NCI-H2196 (cell line): ENCODE data around the gene PTTG1IP2.

ENCODE experiments used
- DNase-seq: peaks from one replicate; lab custom pipeline; 2025; ENCODE audit not compliant: unreplicated experiment; lab: John Stamatoyannopoulos, UW

PTTG1IP2 gene

GRCh38 chr7:90474284-90475210 lies 5.1 kb downstream of the PTTG1IP2 start:
- DNase-seq, result no peak

GRCh38 chr7:90483251-90483650 lies 13.8 kb downstream of the PTTG1IP2 start:
- no peak for DNase-seq

GRCh38 chr7:90484706-90485105 lies 15.3 kb downstream of the PTTG1IP2 start:
- no peak for DNase-seq

GRCh38 chr7:90485734-90486316 lies 16.4 kb downstream of the PTTG1IP2 start:
- DNase-seq, result no peak

GRCh38 chr7:90487808-90488207 lies 18.4 kb downstream of the PTTG1IP2 start:
- DNase-seq, result no peak

- no peak for DNase-seq
Observed at GRCh38 chr7:90488220-90488619, 18.8 kb downstream of the PTTG1IP2 start.

- no peak for DNase-seq
Observed at GRCh38 chr7:90492250-90492649, 22.8 kb downstream of the PTTG1IP2 start.

GRCh38 chr7:90495241-90495640 lies 25.8 kb downstream of the PTTG1IP2 start:
- DNase-seq, result no peak

GRCh38 chr7:90502539-90502938 lies 33.1 kb downstream of the PTTG1IP2 start:
- no peak for DNase-seq

- DNase-seq, result no peak
Observed at GRCh38 chr7:90503367-90503766, 33.9 kb downstream of the PTTG1IP2 start.

- no peak for DNase-seq
Observed at GRCh38 chr7:90507692-90508091, 38.3 kb downstream of the PTTG1IP2 start.

- no peak for DNase-seq
Observed at GRCh38 chr7:90511776-90512175, 42.3 kb downstream of the PTTG1IP2 start.

GRCh38 chr7:90512821-90513254 lies 43.4 kb downstream of the PTTG1IP2 start:
- DNase-seq, result no peak

GRCh38 chr7:90516257-90516656 lies 46.8 kb downstream of the PTTG1IP2 start:
- no peak for DNase-seq

GRCh38 chr7:90518630-90519029 lies 49.2 kb downstream of the PTTG1IP2 start:
- DNase-seq, result no peak

- no peak for DNase-seq
Observed at GRCh38 chr7:90520484-90520883, 51.0 kb downstream of the PTTG1IP2 start.

GRCh38 chr7:90530263-90530662 lies 60.8 kb downstream of the PTTG1IP2 start:
- DNase-seq, result no peak

GRCh38 chr7:90532231-90532929 lies 62.9 kb downstream of the PTTG1IP2 start:
- no peak for DNase-seq

- DNase-seq, result no peak
Observed at GRCh38 chr7:90536449-90536848, 67.0 kb downstream of the PTTG1IP2 start.

GRCh38 chr7:90538405-90538804 lies 69.0 kb downstream of the PTTG1IP2 start:
- no peak for DNase-seq

- DNase-seq, result no peak
Observed at GRCh38 chr7:90540406-90540805, 71.0 kb downstream of the PTTG1IP2 start.

GRCh38 chr7:90551036-90551435 lies 81.6 kb downstream of the PTTG1IP2 start:
- no peak for DNase-seq
